HG02763 (cell line): ENCODE results near the gene AUH.

Experiments used
- ATAC-seq: cut with Tn5 transposase; IDR thresholded peaks from one replicate; pipeline ENCODE4 v1.9.1; 2021; ENCODE audit warnings: mild to moderate bottlenecking, moderate library complexity; ENCODE audit not compliant: unreplicated experiment

Gene AUH

GRCh38 chr9:91341258-91341746 lies 20.4 kb downstream of the AUH start:
- no peak for ATAC-seq

GRCh38 chr9:91340395-91340967 lies 21.2 kb downstream of the AUH start:
- no peak for ATAC-seq

GRCh38 chr9:91338681-91339080 lies 23.0 kb downstream of the AUH start:
- ATAC-seq: no peak

- ATAC-seq: no peak
Measured at GRCh38 chr9:91336786-91337185, 24.9 kb downstream of the AUH start.

GRCh38 chr9:91334053-91334452 lies 27.7 kb downstream of the AUH start:
- ATAC-seq: no peak

GRCh38 chr9:91333551-91333950 lies 28.2 kb downstream of the AUH start:
- ATAC-seq: no peak

GRCh38 chr9:91332546-91333231 lies 29.0 kb downstream of the AUH start:
- ATAC-seq: no peak

GRCh38 chr9:91331849-91332248 lies 29.9 kb downstream of the AUH start:
- no peak for ATAC-seq

GRCh38 chr9:91328186-91328585 lies 33.5 kb downstream of the AUH start:
- no peak for ATAC-seq

- ATAC-seq: no peak
Measured at GRCh38 chr9:91321691-91322090, 40.0 kb downstream of the AUH start.

GRCh38 chr9:91320299-91320698 lies 41.4 kb downstream of the AUH start:
- no peak for ATAC-seq

GRCh38 chr9:91316093-91316492 lies 45.6 kb downstream of the AUH start:
- ATAC-seq: no peak

GRCh38 chr9:91315191-91315590 lies 46.5 kb downstream of the AUH start:
- ATAC-seq: no peak

- ATAC-seq: no peak
Measured at GRCh38 chr9:91312717-91313325, 48.9 kb downstream of the AUH start.

GRCh38 chr9:91310037-91310436 lies 51.7 kb downstream of the AUH start:
- no peak for ATAC-seq

- no peak for ATAC-seq
Measured at GRCh38 chr9:91308191-91308590, 53.5 kb downstream of the AUH start.

GRCh38 chr9:91307279-91307678 lies 54.4 kb downstream of the AUH start:
- ATAC-seq: no peak

- no peak for ATAC-seq
Measured at GRCh38 chr9:91306296-91306630, 55.5 kb downstream of the AUH start.

GRCh38 chr9:91305596-91306295 lies 56.0 kb downstream of the AUH start:
- no peak for ATAC-seq

- no peak for ATAC-seq
Measured at GRCh38 chr9:91303741-91304415, 57.8 kb downstream of the AUH start.

GRCh38 chr9:91302831-91303230 lies 58.9 kb downstream of the AUH start:
- no peak for ATAC-seq
